Osteoblast (primary cell): ENCODE measurements around the gene ACTL7B. TPM values are rescaled to one million over a fixed set of nuclear protein-coding genes. Genes with fewer than 3 reads are reported as not detected.

Experiments used
- DNase-seq: peaks from one replicate; pipeline ENCODE4 v3.0.0; 2011; ENCODE audit warnings: low spot score, mixed read lengths; ENCODE audit not compliant: insufficient read length; ENCODE audit errors: missing footprints
- H2AFZ ChIP-seq: 2 replicates; pipeline ENCODE4 v1.6.0; 2011; ENCODE audit warnings: mild to moderate bottlenecking, low read length
- H3K27ac ChIP-seq: 2 replicates; pipeline ENCODE4 v1.5.1; 2011; ENCODE audit warnings: mild to moderate bottlenecking, low read depth, low read length, moderate library complexity
- H3K27me3 ChIP-seq: 2 replicates; pipeline ENCODE4 v1.6.0; 2012; ENCODE audit warnings: mild to moderate bottlenecking, control low read depth, inconsistent platforms, low read length, moderate library complexity; ENCODE audit not compliant: insufficient read depth
- H3K36me3 ChIP-seq: 2 replicates; pipeline ENCODE4 v1.5.1; 2011; ENCODE audit warnings: mild to moderate bottlenecking, low read length, control low read depth, moderate library complexity; ENCODE audit not compliant: insufficient read depth
- H3K4me1 ChIP-seq: 2 replicates; pipeline ENCODE4 v1.5.1; 2011; ENCODE audit warnings: mild to moderate bottlenecking, low read length, control low read depth, moderate library complexity; ENCODE audit not compliant: insufficient read depth
- H3K4me2 ChIP-seq: 2 replicates; pipeline ENCODE4 v1.6.0; 2011; ENCODE audit warnings: mild to moderate bottlenecking, low read length; ENCODE audit not compliant: insufficient read depth
- H3K4me3 ChIP-seq: fragments of 200-600 bp; sonication (generic); 3 replicates; pipeline ENCODE4 v1.5.1; 2012; ENCODE audit warnings: mild to moderate bottlenecking, low read length, inconsistent platforms; ENCODE audit not compliant: insufficient read depth
- H3K79me2 ChIP-seq: 2 replicates; pipeline ENCODE4 v1.6.0; 2012; ENCODE audit warnings: mild to moderate bottlenecking, low read length, control low read depth, inconsistent platforms; ENCODE audit not compliant: insufficient read depth
- H3K9me3 ChIP-seq: 2 replicates; pipeline ENCODE4 v1.5.1; 2011; ENCODE audit warnings: low read depth, low read length, control low read depth
- H4K20me1 ChIP-seq: 2 replicates; pipeline ENCODE4 v1.6.0; 2012; ENCODE audit warnings: mild to moderate bottlenecking, low read length, control low read depth; ENCODE audit not compliant: insufficient read depth
- total RNA-seq: library from RNA; depleted of rRNA; stranded (reverse); fragments of >200 nt; gene quantifications from 2 replicates; pipeline ENCODE4 v1.2.3, GENCODE V29; 2012
- TF ChIP-seq, protein P1 (sequence below): IDR thresholded peaks from 2 replicates; pipeline ENCODE4 v1.5.1; 2011; ENCODE audit warnings: mild to moderate bottlenecking, low read depth, low read length, moderate library complexity; ENCODE audit errors: extremely low read depth

ACTL7B gene
- not detected in 2 replicates for total RNA-seq

DNA sequence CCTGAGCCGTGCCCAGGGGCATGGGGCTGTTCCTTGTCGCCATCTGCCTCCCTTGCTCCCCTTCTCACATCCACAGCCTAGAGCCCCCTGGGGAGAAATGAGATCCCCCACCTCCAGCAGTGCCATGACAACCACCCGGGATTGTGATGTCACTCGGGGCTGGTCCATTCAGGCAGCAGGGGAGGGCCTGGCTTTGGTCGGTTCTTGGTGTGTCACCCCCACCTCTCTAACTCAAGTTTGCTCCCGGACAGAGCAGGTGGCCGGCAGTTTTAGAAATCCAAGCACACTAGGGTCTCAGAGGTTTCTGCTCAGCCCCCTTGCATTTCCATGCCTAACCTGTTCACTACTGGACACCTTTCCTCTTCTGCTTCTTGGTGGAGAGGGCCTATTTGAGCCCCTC is at the start of gene ACTL7B:
ACTL7B (minus strand) TSS at position 99 of the 400 bp plus-strand sequence; CDS start at position 43, 56 bp downstream.
- H3K4me2 ChIP-seq, result no peak within 1 kb of the TSS
- no peaks in the 10 kb centered on the region for H3K36me3 ChIP-seq
- H3K4me3 ChIP-seq, result no peak within 1 kb of the TSS
- peak; percentile 84 for DNase-seq
- no peaks in the 10 kb centered on the region for H4K20me1 ChIP-seq
- H3K9me3 ChIP-seq, result no peaks in the 10 kb centered on the region
- no peak within 1 kb of the TSS for H2AFZ ChIP-seq
- TF ChIP-seq, protein P1, sequence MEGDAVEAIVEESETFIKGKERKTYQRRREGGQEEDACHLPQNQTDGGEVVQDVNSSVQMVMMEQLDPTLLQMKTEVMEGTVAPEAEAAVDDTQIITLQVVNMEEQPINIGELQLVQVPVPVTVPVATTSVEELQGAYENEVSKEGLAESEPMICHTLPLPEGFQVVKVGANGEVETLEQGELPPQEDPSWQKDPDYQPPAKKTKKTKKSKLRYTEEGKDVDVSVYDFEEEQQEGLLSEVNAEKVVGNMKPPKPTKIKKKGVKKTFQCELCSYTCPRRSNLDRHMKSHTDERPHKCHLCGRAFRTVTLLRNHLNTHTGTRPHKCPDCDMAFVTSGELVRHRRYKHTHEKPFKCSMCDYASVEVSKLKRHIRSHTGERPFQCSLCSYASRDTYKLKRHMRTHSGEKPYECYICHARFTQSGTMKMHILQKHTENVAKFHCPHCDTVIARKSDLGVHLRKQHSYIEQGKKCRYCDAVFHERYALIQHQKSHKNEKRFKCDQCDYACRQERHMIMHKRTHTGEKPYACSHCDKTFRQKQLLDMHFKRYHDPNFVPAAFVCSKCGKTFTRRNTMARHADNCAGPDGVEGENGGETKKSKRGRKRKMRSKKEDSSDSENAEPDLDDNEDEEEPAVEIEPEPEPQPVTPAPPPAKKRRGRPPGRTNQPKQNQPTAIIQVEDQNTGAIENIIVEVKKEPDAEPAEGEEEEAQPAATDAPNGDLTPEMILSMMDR, result no peak
- H3K27ac ChIP-seq, result no peak within 1 kb of the TSS
- H3K79me2 ChIP-seq, result no peaks in the 10 kb centered on the region
- peaks cover 6% of the 10 kb centered on the region for H3K4me1 ChIP-seq
- H3K27me3 ChIP-seq, result peaks cover 8% of the 10 kb centered on the region

DNA sequence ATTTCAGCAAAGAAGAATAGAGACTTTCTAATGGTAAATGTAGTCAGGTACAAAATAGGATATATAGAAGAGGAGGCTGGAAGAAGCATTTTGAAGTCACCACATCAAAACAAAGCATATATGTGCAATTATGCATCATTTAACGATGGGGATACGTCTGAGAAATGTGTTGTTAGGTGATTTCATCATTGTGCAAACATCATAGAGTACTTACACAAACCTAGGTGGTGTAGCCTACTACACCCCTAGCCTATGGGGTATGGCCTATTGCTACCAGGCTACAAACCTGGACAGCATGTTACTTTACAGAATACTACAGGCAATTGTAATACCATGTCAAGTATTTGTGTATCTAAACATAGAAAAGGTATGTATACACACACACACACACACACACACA is 49.7 kb upstream of the ACTL7B start:
- Histone ChIP-seq H3K79me2 (no peaks in the 10 kb centered on the region), H3K27ac (no peak overlapping the region), H2AFZ (no peak overlapping the region), H3K4me2 (no peak overlapping the region), H3K36me3 (peaks cover 76% of the 10 kb centered on the region), H4K20me1 (no peaks in the 10 kb centered on the region), H3K9me3 (no peaks in the 10 kb centered on the region), H3K27me3 (no peaks in the 10 kb centered on the region), H3K4me3 (no peak overlapping the region), H3K4me1 (no peaks in the 10 kb centered on the region)
- no peak for DNase-seq
- TF ChIP-seq, protein P1, result no peak

DNA sequence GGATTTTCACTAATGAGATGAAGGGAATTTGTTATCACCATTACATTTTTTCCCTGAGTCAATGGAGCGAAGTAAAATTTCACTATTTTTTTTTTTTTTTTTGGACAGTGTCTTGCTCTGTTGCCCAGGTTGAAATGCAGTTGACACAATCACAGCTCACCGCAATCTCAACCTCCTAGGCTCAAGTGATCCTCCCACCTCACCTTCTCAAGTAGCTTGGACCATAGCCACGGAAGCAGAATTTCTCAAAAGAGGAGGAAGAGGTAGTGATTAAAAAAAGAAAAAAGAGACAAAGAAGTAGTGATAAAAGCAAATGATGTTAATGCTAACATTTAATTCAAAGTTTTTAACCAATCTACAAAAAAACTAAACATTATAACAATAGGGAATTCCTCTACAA is 48.4 kb upstream of the ACTL7B start:
- H3K27me3 ChIP-seq, result no peaks in the 10 kb centered on the region
- H4K20me1 ChIP-seq, result no peaks in the 10 kb centered on the region
- no peak overlapping the region for H3K27ac ChIP-seq
- H3K4me2 ChIP-seq, result no peak overlapping the region
- H3K79me2 ChIP-seq, result no peaks in the 10 kb centered on the region
- TF ChIP-seq, protein P1, result no peak
- no peak overlapping the region for H3K4me3 ChIP-seq
- H2AFZ ChIP-seq, result no peak overlapping the region
- no peaks in the 10 kb centered on the region for H3K9me3 ChIP-seq
- H3K36me3 ChIP-seq, result peaks cover 75% of the 10 kb centered on the region
- H3K4me1 ChIP-seq, result no peaks in the 10 kb centered on the region
- DNase-seq, result no peak

DNA sequence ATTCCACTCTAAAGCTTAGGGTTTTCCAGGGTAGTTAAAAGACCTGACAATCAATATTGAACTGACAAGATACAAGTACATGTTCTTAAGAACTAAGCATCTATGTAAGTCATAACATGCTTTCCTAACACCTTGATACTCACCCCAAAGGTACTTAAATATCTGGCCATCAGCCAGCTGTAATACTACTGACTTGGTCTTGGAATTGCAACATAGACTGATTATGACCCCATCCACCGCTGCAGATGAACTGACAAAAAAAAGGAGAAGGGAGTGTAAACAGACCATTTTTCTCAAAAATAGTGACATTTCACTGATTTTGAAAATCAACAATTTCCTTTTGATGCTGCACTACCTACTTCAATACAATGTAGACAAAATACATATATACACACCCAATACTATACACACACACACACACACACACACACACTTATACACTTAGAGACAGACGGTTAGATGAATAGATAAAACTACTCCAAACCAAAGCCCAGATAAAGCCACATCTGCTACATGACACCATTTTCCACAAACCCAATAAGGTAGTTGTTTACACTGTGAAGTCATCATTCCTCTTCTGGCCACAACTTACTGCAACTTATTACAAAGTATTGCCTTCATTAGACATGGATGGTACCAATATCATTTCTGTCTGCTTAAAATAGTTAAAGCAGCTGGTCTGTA is 47.8 kb upstream of the ACTL7B start:
- no peak overlapping the region for H3K27ac ChIP-seq
- H3K4me1 ChIP-seq, result no peaks in the 10 kb centered on the region
- H3K27me3 ChIP-seq, result no peaks in the 10 kb centered on the region
- no peaks in the 10 kb centered on the region for H3K79me2 ChIP-seq
- H4K20me1 ChIP-seq, result no peaks in the 10 kb centered on the region
- H3K4me3 ChIP-seq, result no peak overlapping the region
- H2AFZ ChIP-seq, result no peak overlapping the region
- H3K9me3 ChIP-seq, result no peaks in the 10 kb centered on the region
- no peak for DNase-seq
- H3K4me2 ChIP-seq, result no peak overlapping the region
- TF ChIP-seq, protein P1, result no peak
- peaks cover 79% of the 10 kb centered on the region for H3K36me3 ChIP-seq
